ENCODE data around the gene TSC22D2. TPM values are rescaled to one million over a fixed set of nuclear protein-coding genes. Genes with fewer than 3 reads are reported as not detected.

TSC22D2 gene
- total RNA-seq, 3 donors from 2014 or later = 12.1 to 19.8 (median 16.5) TPM

- intact Hi-C loops (cut with DNase I; ENCODE audit: low total_unique reads) = no loop called here
- H3K36me3 ChIP-seq = no peaks in the 10 kb centered on the region
- no peaks in the 10 kb centered on the region for H3K4me1 ChIP-seq
These were observed 107.1 kb downstream of the TSC22D2 start for GRCh38 chr3:150515210-150515609.

More at GRCh38 chr3:150515210-150515609, 107.1 kb downstream of the TSC22D2 start:
- DNase-seq (ENCODE audit: low spot score in 2 of 2) = no peak
- Histone ChIP-seq H3K9me3 (no peaks in the 10 kb centered on the region), H3K27me3 (no peaks in the 10 kb centered on the region), H3K4me3 (no peak overlapping the region), H3K27ac (no peak overlapping the region)
- TF ChIP-seq POLR2A (IDR thresholded peaks at IDR 0.05) (no peak), POLR2AphosphoS5 (IDR thresholded peaks at IDR 0.05) (no peak)
- TF ChIP-seq, protein P1, sequence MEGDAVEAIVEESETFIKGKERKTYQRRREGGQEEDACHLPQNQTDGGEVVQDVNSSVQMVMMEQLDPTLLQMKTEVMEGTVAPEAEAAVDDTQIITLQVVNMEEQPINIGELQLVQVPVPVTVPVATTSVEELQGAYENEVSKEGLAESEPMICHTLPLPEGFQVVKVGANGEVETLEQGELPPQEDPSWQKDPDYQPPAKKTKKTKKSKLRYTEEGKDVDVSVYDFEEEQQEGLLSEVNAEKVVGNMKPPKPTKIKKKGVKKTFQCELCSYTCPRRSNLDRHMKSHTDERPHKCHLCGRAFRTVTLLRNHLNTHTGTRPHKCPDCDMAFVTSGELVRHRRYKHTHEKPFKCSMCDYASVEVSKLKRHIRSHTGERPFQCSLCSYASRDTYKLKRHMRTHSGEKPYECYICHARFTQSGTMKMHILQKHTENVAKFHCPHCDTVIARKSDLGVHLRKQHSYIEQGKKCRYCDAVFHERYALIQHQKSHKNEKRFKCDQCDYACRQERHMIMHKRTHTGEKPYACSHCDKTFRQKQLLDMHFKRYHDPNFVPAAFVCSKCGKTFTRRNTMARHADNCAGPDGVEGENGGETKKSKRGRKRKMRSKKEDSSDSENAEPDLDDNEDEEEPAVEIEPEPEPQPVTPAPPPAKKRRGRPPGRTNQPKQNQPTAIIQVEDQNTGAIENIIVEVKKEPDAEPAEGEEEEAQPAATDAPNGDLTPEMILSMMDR (IDR thresholded peaks at IDR 0.05) = no peak

Other genes starting within 250 kb of the TSC22D2 start
- gene SERP1, start 138.2 kb downstream of the TSC22D2 start, total RNA-seq = 100 to 1,000 TPM; 231 to 327 (median 273) TPM
- 100 to 1,000 TPM; 204 to 247 (median 239) TPM for gene EIF2A, start 138.5 kb downstream of the TSC22D2 start, total RNA-seq
- gene SELENOT, start 195.0 kb downstream of the TSC22D2 start, total RNA-seq = 100 to 1,000 TPM in 2 of 3 donors, 10 to 100 TPM in 1; 86.9 to 143 (median 127) TPM

Data from breast epithelium (tissue), 4 donors.